H1 (cell line): ENCODE results near the gene DIPK1C.

Experiments
- ATF2 ChIP-seq: IDR thresholded peaks from 2 replicates; pipeline ENCODE4 v1.6.1; 2012; ENCODE audit warnings: low read length, inconsistent platforms
- CTCF ChIP-seq, 3 experiments: IDR thresholded peaks; 1 replicate in 2 of 3; 2 replicates in 1 of 3; pipeline versions ENCODE4 v1.5.1 to v1.6.1; 2011; ENCODE audit warnings: low read length in 3 of 3, mild to moderate bottlenecking in 3 of 3, inconsistent platforms in 2 of 3, low read depth in 1 of 3, moderate library complexity in 1 of 3; ENCODE audit not compliant: insufficient read depth in 1 of 3; ENCODE audit errors: control extremely low read depth in 1 of 3
- EZH2 ChIP-seq: fragments of 200-600 bp; sonication (generic); IDR thresholded peaks from 2 replicates; pipeline ENCODE4 v1.7.1; 2012; ENCODE audit warnings: low read depth, mild to moderate bottlenecking, moderate library complexity, low read length, inconsistent platforms; ENCODE audit not compliant: severe bottlenecking
- RAD21 ChIP-seq, 2 experiments: IDR thresholded peaks in 1 of 2; conservative IDR thresholded peaks in 1 of 2; 2 replicates each; pipeline ENCODE4 v1.6.1; 2011; ENCODE audit warnings: low read depth in 2 of 2, low read length in 2 of 2, improper control_type of control experiment in 1 of 2, inconsistent platforms in 1 of 2, mild to moderate bottlenecking in 1 of 2, moderate library complexity in 1 of 2
- SP2 ChIP-seq: IDR thresholded peaks from 2 replicates; pipeline ENCODE4 v1.6.1; 2012; ENCODE audit warnings: mild to moderate bottlenecking, low read length, inconsistent platforms

GRCh38 chr18:74390900-74391299 lies 66.2 kb downstream of the DIPK1C start:
- TF ChIP-seq ATF2 = no peak
- TF ChIP-seq SP2 = no peak
- TF ChIP-seq CTCF (IDR thresholded peaks at IDR 0.05; ENCODE audit: control extremely low read depth in 1 of 3, insufficient read depth in 1 of 3, low read depth in 1 of 3, low read length in 3 of 3) = no peak
- no peak for TF ChIP-seq RAD21 (IDR thresholded peaks at IDR 0.05 in 1 of 2, conservative IDR thresholded peaks at IDR 0.05 in 1 of 2; ENCODE audit: low read depth in 2 of 2, low read length in 2 of 2)
- no peak for TF ChIP-seq EZH2
